HG03066 (cell line): Measurements from ENCODE around the gene SOWAHB.
"Not testable (repeated sequence)": the region's sequence is repeated elsewhere in the genome, so short reads cannot be mapped to it uniquely, and the experiment has no call there.

Source experiments
- ATAC-seq: cut with Tn5 transposase; IDR thresholded peaks from one replicate; pipeline ENCODE4 v1.9.1; 2021; ENCODE audit warnings: low read depth; ENCODE audit not compliant: unreplicated experiment

The SOWAHB gene

DNA sequence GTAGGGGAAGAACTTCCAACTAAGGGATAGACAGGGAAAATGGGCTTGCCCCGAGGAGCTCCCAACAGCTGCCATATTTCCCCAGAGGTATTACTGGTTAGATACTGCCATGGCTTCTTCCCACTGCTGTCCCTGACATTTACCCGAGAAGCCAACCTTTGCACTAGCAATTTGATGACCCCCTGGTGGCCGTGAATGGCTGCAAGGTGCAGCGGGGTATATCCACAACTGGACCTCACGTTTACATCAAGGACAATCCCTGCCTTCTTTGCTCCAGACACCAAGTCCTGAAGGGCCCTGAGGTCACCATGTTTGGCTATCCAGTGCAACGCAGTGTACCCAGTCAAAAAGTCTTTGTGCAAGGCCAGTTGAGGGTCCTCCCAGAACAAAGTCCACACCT is 2.3 kb downstream of the SOWAHB start:
- no peak for ATAC-seq

DNA sequence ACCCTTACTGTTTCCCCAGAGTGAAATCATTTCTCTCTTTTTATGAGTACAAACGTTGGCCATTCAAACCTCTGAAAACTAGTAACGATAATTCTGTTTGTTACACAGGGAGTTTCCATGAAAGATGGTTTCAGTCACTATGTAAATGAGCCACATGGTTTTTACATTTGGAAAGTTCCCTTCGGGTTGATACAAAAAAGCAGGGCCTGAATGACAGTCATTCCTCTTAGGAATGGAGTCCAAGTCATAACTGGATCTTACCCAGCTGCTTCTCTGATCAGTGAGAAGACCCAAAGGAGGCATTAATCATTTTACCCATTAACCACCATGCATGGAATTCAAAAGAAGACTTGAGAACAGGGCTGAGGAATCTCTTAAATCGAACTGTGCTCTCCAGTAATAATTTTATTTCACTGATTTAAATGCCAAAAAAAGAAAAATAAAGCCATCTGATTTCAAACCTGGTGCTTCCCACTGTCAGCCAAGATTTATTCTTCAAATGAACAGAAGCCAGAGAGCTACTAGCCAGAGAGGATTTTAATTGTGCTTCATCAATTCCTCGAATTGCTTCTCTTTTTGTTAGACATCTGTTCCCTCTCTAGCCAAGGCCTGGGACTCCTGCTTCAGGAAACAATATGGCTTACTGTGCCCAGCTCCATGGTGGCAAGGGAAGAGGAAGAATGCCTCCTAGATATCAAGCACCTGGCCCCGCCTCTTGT is 3.2 kb downstream of the SOWAHB start:
- no peak for ATAC-seq

DNA sequence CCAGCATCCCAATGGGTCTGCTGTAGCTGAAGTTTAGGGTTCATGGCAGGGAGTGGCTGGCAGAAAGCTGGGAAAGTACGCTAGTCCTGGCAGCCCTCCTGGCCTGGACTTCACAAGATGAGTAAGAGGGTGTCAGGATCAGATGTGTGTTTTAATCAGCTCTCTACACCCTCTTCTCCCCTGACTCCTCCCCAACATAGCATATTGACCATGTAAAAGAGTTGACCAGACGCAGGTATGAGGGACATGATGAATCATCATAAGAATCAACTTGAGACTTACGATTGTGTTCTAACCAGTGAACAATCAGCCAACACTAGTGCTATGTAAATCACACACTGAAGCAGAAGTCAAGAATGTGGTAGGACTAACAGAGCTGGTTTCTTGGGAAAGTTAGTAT is 5.3 kb downstream of the SOWAHB start:
- ATAC-seq: no peak

DNA sequence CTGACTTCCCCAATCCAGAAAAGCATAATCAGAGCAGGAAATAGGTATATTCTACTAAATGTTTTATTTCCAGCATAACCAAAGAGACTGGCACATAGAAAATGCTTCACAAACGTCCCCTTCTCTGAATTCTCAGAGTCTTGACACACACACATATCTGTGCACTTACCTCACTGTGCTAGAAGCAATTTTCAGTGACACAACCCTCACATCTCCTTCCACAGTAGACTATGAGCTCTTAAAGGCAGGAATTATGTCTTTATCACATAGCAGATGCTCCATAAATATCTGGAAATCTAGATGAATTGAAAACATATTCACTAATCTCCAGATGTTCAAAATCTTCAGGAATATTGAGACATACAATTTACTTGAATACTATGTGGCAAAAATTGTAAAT is 5.9 kb downstream of the SOWAHB start:
- no peak for ATAC-seq

DNA sequence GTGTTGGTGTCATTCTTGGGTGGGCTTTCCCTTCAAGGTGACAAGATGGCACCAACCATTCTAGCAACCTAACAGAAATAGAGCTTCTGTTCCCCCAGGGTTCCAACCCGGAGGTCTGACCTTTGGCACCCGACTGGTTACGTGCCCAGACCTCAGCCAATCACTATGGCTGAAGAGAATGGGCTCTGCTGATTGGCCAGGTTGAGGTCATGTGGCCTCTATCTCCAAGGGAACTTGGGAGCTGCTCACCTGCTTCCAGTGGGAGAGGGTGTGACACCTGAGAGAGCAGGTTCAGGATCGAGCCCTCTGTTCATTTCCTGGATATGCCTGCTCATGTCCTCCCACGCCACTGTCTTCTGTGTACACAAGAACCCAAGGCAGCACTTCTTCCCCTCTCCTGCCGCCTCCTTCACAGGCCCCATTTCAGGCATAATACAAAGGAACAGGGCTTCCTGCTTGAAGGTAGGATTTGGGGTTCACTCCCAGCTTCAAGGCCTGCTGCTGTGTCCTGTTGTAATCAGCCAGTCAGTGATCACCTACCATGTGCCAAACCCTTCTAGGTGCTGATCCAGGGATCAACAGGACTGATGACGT is 11.0 kb downstream of the SOWAHB start:
- no peak for ATAC-seq

DNA sequence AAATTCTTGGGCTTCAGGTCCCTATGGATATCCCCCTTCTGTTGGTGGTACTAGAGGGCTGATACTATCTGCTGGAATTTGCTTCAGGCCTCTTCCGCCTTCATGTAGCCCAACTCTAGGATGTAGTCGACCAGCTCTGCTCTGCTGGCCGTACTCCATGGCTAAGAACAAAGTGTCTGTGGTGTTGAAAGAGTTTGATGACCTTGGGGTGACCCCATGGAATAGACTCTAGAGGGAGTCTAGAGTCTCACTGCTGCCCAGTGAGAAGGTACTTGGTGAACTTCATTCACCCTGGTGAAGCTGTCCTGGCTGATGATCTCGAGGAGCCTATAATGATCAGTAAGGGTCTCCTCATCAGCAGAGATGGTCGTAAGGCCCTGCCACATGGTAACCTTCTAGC is 11.7 kb downstream of the SOWAHB start:
- no peak for ATAC-seq

DNA sequence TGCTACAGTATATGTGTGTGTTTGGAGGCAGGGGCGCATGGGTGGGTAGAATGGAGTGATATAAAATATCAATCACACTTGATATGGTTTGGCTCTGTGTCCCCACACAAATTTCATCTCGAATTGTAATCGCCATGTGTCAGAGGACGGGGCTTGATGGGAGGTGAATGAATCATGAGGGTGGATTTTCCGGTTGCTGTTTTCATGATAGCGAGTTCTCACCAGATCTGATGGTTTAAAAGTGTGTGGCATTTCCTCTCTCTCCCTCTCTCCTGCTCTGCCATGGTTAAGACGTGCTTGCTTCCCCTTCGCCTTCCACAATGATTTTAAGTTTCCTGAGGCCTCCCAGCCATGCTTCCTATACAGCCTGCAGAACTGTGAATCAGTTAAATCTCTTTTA is 14.8 kb downstream of the SOWAHB start:
- ATAC-seq: no peak

DNA sequence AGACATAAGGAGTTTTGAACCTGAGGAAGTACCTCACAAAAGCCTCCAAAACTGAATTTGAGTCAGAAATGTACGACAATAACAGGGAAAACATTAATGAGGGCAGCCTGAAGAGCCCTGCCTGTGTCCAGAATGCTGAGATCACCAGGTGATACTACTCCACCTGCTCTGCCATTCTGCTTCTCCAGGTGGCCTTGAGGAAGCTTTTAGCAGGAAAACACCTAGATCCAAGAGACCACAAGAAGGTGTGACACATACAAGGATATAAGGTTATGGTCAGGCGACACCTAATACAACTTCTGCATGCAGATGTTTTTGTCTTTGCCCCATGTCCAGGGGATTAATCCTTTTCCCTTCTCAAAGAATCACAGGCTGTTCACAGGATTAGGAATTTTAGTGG is 15.3 kb downstream of the SOWAHB start:
- no peak for ATAC-seq

DNA sequence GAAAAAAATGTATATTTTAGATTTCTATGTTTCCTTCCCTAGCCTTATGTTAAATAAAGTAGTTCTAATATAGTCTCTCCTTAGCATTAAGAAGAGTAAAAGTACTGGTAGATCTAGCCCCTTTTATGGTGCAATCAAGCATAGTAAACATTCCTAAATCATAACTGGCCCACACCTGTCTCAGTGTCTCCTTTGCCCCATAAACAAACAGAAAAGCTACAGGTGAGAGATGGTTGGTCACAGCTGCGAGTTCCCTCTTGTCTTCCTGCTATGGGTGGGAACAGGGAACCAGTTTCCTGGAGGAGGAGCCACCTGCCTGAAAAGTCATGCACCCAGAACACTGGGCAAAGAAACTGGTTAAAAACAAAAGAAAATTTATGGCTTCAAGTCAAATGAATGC is 16.6 kb downstream of the SOWAHB start:
- no peak for ATAC-seq

DNA sequence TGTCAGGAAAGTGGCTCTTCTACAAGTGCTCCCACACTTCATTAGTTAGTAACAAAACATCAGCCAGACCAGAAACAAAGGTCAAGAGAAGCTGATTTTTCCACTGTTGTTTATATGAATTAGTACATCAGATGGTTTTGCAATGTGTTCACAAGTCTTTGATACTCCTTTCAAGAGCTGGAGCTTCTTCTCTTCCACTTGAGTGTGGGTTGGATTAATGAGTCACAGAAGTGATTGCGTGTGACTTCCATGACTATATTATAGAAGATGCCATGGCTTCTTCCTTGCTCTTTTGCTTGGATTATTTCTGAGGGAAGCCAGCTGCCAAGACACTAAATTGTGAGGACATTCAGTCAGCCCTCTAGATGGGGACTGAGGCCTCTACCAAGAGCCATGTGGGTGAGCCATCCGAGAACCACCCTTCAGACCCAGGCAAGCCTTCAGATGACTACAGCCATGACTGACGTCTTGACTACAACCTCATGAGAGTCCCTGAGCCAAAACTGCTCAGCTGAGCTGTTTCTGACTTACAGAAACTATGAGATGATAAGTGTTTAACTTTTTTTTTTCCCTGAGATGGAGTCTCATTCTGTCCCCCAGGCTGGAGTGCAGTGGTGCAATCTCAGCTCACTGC is 18.1 kb downstream of the SOWAHB start:
- ATAC-seq: no peak

DNA sequence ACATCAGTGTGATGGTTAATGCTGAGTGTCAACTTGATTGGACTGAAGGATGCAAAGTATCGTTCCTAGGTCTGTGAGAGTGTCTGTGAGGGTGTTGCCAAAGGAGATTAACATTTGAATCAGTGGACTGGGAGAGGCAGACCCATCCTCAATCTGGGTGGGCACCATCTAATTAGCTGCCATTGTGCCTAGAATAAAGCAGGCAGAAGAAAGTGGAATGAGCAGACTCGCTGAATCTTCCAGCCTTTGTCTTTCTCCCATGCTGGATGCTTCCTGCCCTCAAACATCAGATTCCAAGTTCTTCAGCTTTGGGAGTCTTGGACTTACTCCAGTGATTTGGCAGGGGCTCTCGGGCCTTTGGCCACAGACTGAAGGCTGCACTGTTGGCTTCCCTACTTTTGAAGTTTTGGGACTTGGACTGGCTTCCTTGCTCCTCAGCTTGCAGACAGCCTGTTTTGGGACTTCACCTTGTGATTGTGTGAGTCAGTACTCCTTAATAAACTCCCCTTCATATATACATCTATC is 19.2 kb downstream of the SOWAHB start:
- not testable (repeated sequence) for ATAC-seq

DNA sequence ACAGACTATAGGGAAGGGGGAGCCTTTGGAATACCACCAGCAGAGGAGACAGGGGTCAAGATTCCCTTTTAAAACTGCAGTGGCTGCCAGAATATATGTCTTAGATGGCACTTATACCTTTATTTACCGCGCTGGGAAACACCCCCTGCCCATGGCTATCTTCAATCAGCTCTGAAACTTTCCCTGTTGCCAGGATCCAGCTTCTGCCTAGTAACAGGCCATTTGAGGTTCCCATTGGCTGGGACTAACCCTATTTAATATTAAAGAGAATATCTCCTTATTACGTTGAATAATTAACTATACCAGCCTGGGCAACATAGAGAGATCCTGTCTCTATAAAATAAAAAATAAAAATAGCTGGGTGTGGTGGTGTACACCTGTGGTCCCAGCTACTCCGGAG is 23.8 kb downstream of the SOWAHB start:
- ATAC-seq: no peak

DNA sequence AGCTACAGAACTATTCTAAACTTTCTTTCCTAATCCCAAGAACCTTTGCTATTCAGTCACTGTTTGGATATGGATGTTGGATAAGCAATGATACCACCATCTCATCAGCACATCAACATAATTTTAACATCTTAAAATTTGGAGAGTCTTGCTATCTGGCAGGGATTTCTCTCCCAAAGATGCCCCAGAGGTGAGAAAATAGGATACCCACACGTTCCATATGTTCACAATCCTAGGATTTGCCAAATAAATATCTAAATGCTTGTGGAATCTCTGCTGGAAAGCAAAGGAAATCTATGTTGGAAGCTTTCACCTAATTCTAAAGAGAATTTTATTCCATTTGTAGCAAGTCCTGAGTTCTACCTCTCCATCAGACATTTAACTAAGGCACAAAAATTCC is 24.4 kb downstream of the SOWAHB start:
- no peak for ATAC-seq

DNA sequence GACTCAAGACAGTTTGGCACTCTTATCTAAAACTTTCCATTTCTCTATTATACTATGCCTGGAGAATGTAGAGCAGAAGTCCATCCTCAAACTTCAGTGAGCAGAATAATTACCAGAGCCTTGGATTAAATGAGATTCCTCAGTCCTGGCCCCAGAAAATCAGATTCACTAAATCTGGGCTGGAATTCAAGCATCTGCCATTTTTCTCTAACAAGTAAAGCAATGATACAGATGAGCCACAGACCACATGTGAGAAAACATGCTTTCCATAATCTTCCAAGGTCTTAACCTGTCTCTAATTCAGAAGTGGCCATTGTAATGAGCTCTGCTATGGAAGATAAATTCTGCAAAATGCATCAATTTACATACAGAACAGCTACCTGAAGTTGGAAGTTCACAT is 25.4 kb downstream of the SOWAHB start:
- ATAC-seq: no peak

DNA sequence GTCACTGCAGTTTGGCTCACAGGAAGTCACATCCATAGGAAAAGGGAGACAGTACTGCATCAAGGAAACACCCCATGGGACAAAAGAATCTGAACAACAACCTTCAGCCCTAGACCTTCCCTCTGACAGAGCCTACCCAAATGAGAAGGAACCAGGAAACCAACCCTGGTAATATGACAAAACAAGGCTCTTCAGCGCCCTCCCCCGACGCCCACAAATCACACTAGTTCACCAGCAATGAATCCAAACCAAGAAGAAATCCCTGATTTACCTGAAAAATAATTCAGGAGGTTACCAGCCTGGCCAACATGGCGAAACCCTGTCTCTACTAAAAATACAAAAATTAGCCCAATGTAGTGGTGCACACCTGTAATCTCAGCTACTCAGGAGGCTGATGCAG is 29.2 kb downstream of the SOWAHB start:
- not testable (repeated sequence) for ATAC-seq

DNA sequence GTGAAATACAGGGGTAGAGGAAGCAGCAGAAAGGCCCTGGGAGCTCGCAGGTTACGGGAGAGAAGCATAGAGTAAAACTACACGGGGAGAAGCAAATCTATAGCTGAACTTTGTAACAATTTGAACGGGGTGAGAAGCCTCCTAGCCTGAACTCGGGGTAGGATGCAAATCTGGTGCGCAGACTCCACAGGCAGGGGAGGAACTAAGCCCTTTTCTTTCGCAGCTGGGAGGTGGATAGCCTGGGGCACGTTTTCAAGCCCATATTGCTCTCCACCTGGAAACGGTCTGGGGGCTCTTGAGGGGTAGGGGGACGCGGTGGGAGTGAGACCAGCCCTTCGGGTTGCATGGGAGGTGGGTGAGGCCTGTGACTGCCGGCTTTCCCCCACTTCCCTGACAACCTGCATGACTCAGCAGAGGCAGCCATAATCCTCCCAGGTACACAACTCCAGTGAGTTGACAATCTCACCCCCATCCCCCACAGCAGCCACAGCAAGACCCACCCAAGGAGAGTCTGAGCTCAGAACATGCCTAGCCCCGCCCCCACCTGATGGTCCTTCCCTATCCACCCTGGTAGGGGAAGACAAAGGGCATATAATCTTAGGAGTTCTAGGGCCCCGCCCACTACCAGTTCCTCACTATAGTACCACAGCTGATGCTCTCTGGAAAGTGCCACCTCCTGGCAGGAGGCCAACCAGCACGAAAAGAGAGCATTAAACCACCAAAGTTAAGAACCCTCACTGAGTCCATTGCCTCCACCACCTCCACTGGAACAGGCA is 29.9 kb downstream of the SOWAHB start:
- ATAC-seq: no peak

DNA sequence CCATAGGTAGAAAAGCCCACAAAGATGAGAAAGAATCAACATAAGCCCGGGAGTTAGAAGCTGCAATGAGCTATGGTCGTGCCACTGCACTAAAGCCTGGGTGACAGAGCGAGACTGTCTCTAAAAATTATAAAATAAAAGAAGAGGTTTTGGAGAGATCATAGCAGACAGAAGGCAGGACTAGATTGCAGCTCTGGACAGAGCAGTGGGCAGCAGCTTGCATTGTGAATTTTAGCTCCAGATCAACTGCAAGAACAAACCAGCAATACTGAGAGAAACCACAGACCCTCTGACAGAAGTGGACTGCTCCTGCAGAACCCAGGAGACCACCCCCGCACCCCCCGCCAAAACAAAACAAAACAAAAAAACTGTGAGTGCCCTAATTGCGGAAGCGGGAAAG is 30.6 kb downstream of the SOWAHB start:
- no peak for ATAC-seq

DNA sequence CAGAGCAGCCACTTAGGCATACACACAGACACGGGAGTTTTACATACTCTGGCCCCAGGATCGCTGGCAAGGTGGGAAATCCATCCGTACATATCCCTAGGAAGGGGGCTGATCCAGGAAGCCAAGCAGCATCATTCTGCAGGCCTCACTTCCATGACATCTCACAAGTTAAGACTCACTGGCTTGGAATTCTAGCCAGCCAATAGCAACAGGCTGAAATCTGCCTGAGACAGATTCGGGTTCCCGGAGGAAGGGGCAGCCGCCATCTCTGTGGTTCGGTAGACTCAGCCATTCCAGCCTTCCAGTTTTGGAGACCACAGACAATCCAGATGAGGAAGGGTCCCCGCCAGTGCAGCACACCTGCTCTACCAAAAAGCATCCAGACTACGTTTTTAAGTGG is 31.3 kb downstream of the SOWAHB start:
- no peak for ATAC-seq

DNA sequence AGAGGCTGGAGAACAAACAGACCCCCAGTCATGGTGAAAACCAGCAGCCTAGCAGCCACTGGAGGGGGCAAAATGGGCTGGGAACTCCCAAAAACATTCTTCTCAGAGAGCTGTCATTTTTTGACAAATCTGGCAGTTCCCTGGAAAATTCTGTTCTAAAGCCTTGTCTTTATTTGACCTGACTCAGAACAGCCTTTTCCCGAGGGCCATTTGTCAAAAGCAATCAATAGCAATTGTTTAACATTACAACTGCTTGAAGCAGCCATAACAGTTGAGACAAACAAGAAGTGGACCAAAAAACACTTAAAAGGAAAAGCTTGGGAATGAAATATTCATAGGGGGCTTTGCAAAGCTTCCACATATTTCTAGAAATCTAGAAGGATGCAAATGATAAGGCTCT is 39.6 kb downstream of the SOWAHB start:
- ATAC-seq: no peak

DNA sequence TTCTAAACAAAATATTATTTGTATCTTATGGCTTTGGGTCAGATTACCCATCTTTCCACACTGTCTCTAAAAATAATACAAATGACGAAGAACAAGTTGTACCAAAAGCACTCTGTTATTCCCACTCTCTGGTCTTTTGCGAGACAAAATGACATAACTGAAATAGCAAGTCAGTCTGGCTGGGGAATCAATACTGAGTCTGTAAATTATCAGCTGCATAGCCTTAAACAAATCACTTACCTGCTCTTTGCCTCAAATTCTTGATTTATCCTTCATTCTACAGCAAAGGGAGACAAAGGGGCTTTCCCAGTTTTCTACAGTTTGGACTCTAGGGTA is 40.9 kb downstream of the SOWAHB start:
- ATAC-seq: no peak
